ENCODE measurements around the gene PHTF2. TPM values are rescaled to one million over a fixed set of nuclear protein-coding genes. Genes with fewer than 3 reads are reported as not detected.

PHTF2 gene
- total RNA-seq, 1 donor: 28.6 TPM

DNA sequence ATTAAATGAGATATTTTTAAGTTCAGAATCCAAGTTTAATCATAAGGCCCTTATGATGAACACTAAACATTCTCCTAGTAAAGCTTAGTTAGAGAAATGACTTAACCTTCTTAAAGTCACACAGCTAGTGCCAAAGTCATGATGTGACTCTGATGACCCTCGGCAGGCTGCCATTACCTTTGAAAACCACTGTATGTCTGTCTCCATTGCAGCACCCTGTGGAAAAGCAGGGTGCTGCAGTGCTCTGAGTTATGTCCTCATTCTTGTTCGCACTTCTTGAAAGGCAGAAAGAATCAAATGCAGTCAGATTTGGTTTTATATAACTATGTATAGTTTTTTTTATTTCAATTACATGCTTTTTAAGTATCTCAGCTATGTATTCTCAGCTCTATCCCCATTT lies 105.0 kb downstream of the PHTF2 start:
- H3K4me2 ChIP-seq (ENCODE audit: insufficient read depth, low read length): no peak overlapping the region
- no peaks in the 10 kb centered on the region for H3K36me3 ChIP-seq (ENCODE audit: insufficient read depth, low read length)
- H3K79me2 ChIP-seq (ENCODE audit: insufficient read depth, low read length): no peaks in the 10 kb centered on the region
- no peak overlapping the region for H3K4me3 ChIP-seq (ENCODE audit: insufficient read depth, low read length)
- H3K4me1 ChIP-seq (ENCODE audit: insufficient read depth, low read length): peaks cover 7% of the 10 kb centered on the region
- no peaks in the 10 kb centered on the region for H3K27me3 ChIP-seq (ENCODE audit: insufficient read depth, low read length)
- peak; percentile 56 for TF ChIP-seq CTCF (IDR thresholded peaks at IDR 0.05; ENCODE audit: extremely low read depth, low read depth, low read length)
- DNase-seq (ENCODE audit: insufficient read length, low spot score, missing footprints): peak; percentile 46
- H3K27ac ChIP-seq (ENCODE audit: low read depth, low read length): no peak overlapping the region
- no peaks in the 10 kb centered on the region for H3K9me3 ChIP-seq (ENCODE audit: low read depth, low read length)
- no peak overlapping the region for H2AFZ ChIP-seq (ENCODE audit: low read length)
- no peaks in the 10 kb centered on the region for H4K20me1 ChIP-seq (ENCODE audit: insufficient read depth, low read length)

DNA sequence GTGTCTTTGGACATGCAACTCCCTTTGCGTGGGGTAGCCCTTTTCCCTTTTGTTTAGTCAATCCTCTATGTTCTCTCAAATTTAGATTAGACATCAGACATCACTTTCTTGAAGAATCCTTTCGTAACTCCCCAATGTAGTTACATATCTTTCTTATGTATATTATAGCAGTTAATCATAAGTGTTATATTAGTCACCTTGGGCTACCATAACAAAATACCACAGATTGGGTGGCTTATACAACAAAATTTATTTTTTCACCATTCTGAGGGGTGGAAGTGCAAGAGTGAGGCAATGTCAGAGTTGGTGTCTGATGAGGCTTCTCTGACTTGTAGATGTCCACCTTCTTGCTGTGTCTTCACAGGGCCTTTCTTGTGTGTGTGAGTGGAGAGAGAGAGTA lies 105.7 kb downstream of the PHTF2 start:
- peaks cover 7% of the 10 kb centered on the region for H3K4me1 ChIP-seq (ENCODE audit: insufficient read depth, low read length)
- no peaks in the 10 kb centered on the region for H4K20me1 ChIP-seq (ENCODE audit: insufficient read depth, low read length)
- H3K27ac ChIP-seq (ENCODE audit: low read depth, low read length): no peak overlapping the region
- no peak overlapping the region for H3K4me2 ChIP-seq (ENCODE audit: insufficient read depth, low read length)
- no peaks in the 10 kb centered on the region for H3K9me3 ChIP-seq (ENCODE audit: low read depth, low read length)
- no peak overlapping the region for H3K4me3 ChIP-seq (ENCODE audit: insufficient read depth, low read length)
- DNase-seq (ENCODE audit: insufficient read length, low spot score, missing footprints): peak; percentile 21
- H3K36me3 ChIP-seq (ENCODE audit: insufficient read depth, low read length): peaks cover 1% of the 10 kb centered on the region
- no peaks in the 10 kb centered on the region for H3K27me3 ChIP-seq (ENCODE audit: insufficient read depth, low read length)
- TF ChIP-seq CTCF (IDR thresholded peaks at IDR 0.05; ENCODE audit: extremely low read depth, low read depth, low read length): no peak
- no peak overlapping the region for H2AFZ ChIP-seq (ENCODE audit: low read length)
- no peaks in the 10 kb centered on the region for H3K79me2 ChIP-seq (ENCODE audit: insufficient read depth, low read length)

DNA sequence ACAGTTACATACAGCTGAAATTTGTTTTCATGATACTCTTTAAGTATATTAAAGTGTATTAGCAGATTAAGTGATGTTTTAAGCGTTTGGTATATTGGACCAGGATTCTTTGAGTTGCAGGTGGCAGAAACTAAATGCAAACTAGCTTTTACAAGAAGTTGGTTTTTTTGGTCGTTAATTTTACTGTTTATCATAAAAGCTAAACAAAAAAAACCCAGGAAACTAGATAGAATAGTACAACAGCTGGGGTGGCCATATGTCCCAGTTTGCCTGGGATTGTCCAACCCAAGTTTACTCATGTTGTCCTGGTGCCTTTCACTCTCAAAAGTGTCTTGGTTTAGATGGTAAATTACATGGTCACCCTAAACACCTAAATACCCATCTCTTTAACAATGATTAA lies 108.7 kb downstream of the PHTF2 start:
- H3K36me3 ChIP-seq (ENCODE audit: insufficient read depth, low read length): peaks cover 5% of the 10 kb centered on the region
- no peak overlapping the region for H3K27ac ChIP-seq (ENCODE audit: low read depth, low read length)
- no peak overlapping the region for H2AFZ ChIP-seq (ENCODE audit: low read length)
- no peaks in the 10 kb centered on the region for H3K9me3 ChIP-seq (ENCODE audit: low read depth, low read length)
- no peak for DNase-seq (ENCODE audit: insufficient read length, low spot score, missing footprints)
- H3K4me2 ChIP-seq (ENCODE audit: insufficient read depth, low read length): no peak overlapping the region
- no peak overlapping the region for H3K4me3 ChIP-seq (ENCODE audit: insufficient read depth, low read length)
- no peaks in the 10 kb centered on the region for H4K20me1 ChIP-seq (ENCODE audit: insufficient read depth, low read length)
- H3K79me2 ChIP-seq (ENCODE audit: insufficient read depth, low read length): no peaks in the 10 kb centered on the region
- H3K27me3 ChIP-seq (ENCODE audit: insufficient read depth, low read length): no peaks in the 10 kb centered on the region
- TF ChIP-seq CTCF (IDR thresholded peaks at IDR 0.05; ENCODE audit: extremely low read depth, low read depth, low read length): no peak
- peaks cover 7% of the 10 kb centered on the region for H3K4me1 ChIP-seq (ENCODE audit: insufficient read depth, low read length)

DNA sequence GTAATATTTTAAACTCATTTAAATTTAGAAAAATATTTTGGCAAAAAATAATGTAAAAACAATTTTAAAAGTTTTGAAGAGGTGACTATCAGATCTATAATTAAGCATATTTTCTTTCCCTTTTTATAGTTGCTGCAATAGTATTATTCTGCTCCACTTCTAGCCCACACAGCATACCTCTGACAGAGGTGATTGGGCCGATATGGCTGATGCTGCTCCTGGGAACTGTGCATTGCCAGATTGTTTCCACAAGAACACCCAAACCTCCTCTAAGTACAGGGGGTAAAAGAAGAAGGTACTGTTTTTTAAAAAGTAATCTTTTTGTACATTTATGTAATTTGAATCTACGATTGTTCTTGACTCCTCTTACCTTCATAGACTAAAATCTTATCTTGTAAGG lies 110.1 kb downstream of the PHTF2 start:
- no peak for TF ChIP-seq CTCF (IDR thresholded peaks at IDR 0.05; ENCODE audit: extremely low read depth, low read depth, low read length)
- H3K4me2 ChIP-seq (ENCODE audit: insufficient read depth, low read length): no peak overlapping the region
- H3K4me1 ChIP-seq (ENCODE audit: insufficient read depth, low read length): peaks cover 7% of the 10 kb centered on the region
- H3K4me3 ChIP-seq (ENCODE audit: insufficient read depth, low read length): no peak overlapping the region
- no peaks in the 10 kb centered on the region for H3K27me3 ChIP-seq (ENCODE audit: insufficient read depth, low read length)
- H4K20me1 ChIP-seq (ENCODE audit: insufficient read depth, low read length): no peaks in the 10 kb centered on the region
- peaks cover 5% of the 10 kb centered on the region for H3K36me3 ChIP-seq (ENCODE audit: insufficient read depth, low read length)
- H2AFZ ChIP-seq (ENCODE audit: low read length): no peak overlapping the region
- H3K79me2 ChIP-seq (ENCODE audit: insufficient read depth, low read length): no peaks in the 10 kb centered on the region
- H3K27ac ChIP-seq (ENCODE audit: low read depth, low read length): no peak overlapping the region
- no peaks in the 10 kb centered on the region for H3K9me3 ChIP-seq (ENCODE audit: low read depth, low read length)
- no peak for DNase-seq (ENCODE audit: insufficient read length, low spot score, missing footprints)
